HG03469 (cell line): ENCODE measurements around the gene IL36B.
"Not testable (repeated sequence)": the region's sequence is repeated elsewhere in the genome, so short reads cannot be mapped to it uniquely, and the experiment has no call there.

ENCODE experiments used
- ATAC-seq: cut with Tn5 transposase; IDR thresholded peaks from one replicate; pipeline ENCODE4 v1.9.1; 2021; ENCODE audit warnings: mild to moderate bottlenecking, moderate library complexity, moderate number of reproducible peaks; ENCODE audit not compliant: unreplicated experiment

The IL36B gene

DNA sequence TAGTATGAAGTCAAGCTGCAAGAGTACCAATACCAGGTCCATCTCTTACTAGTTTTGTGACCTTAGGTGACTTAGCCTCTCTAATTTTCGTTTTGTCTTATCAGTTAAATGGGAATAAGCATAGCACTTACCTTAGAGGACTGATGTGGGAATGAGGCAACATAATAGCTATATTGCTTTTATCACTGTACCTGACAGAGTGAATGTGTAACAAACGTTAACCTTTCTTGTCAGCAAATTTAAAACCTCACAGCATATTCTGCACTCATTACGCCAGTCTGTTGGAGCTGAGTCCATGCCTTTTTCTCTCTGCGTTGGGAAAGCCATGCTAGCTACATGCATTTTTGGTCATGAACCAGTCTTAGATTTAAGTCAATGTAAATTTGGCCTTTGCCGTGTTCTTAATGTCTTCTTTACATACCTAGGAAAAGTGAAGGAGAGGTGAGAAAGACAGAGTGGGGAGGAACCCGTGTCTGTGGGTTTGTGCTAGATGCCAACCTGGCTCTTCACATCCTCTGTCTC, at the start of gene IL36B:
TSS of gene IL36B (minus strand) at position 472 of the 522 bp plus-strand sequence.
- no peak for ATAC-seq

- ATAC-seq: no peak
Measured at GRCh38 chr2:113102133-113102532, 49.5 kb upstream of the IL36B start.

DNA sequence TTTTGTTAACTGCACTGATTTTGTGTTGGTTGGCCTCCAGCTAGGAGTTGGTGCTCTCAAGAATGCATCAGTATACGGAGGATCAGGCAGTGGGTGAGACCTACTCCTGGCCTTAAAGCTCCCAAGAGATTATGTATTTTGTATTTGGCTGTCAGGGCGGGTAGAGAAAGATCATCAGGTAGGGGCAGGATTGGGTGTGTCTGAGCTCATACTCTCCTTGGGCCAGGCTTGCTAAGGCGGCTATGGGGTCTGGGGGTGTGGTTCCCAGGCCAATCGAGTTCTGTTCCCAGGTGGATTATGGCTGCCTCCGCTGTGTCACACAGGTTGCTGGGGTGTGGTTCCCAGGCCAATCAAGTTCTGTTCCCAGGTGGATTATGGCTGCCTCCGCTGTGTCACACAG, 45.9 kb upstream of the IL36B start:
- ATAC-seq: no peak

GRCh38 chr2:113098041-113098440, 45.4 kb upstream of the IL36B start:
- ATAC-seq: no peak

- not testable (repeated sequence) for ATAC-seq
Measured at GRCh38 chr2:113096842-113097618, 44.4 kb upstream of the IL36B start.

- not testable (repeated sequence) for ATAC-seq
Measured at GRCh38 chr2:113096306-113096705, 43.6 kb upstream of the IL36B start.

DNA sequence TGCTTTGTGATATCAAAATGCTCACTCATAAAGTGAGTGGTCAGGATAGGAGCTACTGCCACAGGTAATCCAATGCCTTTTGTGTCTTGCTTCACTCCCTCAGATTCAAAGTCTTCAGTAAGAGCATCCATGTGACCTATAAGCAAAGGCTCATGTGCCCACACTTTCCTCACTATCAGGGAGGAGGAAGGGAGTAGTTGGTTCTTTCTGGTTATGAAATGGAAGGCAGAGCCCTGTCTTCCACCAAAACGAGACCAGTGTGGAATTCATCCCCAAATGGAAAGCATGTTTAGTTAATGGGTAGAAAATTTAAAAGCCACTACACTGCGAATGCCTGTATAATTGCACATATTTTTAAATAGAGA, 40.9 kb upstream of the IL36B start:
- ATAC-seq: no peak

GRCh38 chr2:113092864-113093612, 40.4 kb upstream of the IL36B start:
- ATAC-seq: no peak

DNA sequence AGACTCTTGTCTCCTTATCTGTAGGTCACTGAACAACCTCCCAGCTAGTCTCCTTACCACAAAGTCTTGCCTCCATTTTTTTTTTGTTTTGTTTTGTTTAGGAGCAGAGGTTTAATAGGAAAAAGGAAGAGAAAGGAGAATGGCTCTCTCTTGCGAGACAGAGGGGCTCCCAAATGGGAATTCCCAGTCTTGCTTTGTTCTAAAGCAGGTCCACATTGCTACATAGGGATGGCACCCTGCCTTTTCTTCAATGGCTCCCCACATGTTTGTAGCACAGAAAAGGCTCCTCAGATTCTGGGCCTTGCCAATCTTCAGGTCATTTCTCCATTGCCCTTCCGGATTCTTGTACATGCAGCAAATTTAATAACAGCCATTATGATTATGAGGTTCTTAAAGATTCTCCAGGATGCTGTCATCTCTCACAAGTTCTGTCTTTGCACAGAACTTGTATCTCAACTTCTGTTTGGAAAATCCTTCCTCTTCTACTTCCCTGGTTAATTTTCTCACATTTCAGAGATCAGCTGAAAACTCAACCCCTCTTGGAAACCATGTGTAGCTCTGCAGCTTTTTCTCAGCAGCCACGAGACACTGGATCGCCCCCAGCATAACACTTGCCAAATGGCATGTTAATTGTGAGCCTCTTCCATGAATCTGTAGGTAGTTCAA, 38.7 kb upstream of the IL36B start:
- no peak for ATAC-seq

DNA sequence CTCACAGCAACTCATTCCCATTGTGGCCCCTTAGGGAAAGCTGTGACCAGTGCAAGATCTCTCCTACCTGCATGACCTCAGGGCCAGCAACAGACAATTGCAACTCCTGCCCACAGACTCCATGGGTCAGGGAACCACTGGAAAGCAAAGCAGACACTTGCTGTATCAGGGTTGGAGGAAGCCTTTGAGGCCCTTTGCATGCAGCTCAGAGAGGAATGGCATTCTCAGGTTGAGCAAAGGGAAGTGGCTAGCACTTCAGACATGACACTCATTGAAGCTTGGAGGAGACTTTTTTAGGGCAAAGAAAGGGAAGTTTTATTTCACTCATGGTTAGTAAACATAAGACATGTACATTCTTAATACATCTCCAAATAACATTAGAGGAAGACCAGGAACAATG, 37.2 kb upstream of the IL36B start:
- ATAC-seq: no peak

DNA sequence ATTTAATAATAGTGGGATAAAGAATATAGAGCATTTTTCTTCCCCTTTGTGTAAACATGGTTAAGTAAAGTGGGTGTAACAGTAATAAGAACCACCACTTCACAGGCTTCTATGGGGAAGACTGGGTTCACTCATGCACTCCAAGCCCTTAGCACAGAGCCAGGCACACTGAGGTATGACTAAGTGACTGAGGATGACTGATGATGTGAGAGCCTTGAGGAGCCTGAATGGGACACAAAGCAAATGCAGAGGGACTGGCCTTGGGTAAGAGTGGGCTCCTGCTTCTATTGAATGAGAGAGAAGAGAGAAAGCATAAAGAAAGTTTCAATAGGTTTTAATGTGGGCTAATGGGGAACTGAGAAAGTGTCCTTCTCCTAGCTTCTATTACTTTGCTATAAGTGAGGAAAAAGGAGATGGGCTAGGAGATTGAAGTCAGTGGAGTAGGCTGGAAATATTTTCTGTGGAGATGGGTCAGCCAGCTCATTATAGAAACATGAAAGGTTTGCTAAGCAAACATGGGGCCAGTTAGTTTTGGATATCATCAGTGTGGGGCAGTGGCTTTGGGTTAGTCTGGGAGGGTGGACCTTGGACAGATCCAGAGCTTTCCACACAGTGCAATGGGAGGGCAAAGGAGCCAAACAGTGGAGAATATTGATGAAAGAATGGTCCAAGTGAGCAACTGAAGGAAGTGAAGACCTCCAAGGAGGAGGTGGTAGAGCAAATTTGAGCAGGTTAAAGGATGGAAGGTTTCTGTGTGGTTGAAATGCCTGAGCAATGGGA, 35.7 kb upstream of the IL36B start:
- no peak for ATAC-seq

DNA sequence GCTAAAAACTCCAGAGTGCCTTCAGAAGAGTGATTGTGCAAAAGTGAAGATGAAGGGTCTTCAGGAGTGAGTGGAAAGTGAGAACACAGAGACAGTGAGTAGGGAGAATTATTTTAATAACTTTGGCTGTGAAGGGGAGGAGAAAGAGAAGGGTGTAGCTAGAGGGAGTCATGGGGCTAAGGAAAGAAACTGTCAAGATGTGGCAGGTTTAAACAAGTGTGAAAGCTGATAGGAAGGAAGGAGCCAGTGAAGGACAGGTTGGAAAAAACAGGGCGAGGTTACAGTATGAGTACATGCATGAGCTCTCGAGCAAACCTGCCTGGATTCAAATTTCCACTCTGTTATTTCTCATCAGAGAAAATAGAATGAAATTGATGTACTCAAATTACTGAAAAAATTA, 32.9 kb upstream of the IL36B start:
- no peak for ATAC-seq

DNA sequence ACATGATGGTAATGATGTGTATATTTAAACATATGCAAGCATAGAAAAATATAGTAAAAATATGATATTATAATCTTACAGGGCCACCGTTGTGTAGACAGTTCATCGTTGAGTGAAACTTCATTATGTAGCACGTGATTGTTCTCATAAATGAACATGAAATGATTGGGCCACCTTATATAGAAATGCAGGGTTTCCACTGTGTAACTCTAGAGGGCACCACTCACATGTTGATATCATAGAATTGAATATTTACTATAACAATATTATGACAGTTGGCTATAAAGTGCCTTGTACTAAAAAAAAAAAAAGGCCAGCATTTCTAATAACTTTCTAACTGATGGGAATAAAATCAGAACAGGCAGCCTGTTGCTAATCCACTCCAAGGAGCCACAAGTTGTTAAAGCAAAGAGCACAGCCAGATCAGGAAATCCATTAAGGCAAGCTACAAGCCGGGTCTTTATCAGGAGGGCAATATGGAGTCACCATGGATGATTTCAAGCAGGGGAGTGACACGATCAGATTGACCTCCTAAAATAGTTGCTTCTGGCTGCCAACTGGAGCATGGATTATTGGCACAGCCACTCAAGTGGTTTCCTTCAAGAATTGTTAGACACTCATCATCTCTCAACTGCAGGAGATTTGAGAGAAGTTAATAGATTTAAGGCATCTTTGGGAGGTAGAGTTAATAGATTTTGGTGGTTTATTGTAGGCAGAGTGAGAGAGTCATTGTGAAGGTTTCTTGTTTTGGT, 31.8 kb upstream of the IL36B start:
- ATAC-seq: no peak

- ATAC-seq: no peak
Measured at GRCh38 chr2:113083296-113083695, 30.6 kb upstream of the IL36B start.

GRCh38 chr2:113081488-113082210, 29.0 kb upstream of the IL36B start:
- ATAC-seq: no peak

- ATAC-seq: no peak
Measured at GRCh38 chr2:113080134-113080533, 27.5 kb upstream of the IL36B start.

GRCh38 chr2:113079131-113079530, 26.5 kb upstream of the IL36B start:
- no peak for ATAC-seq

DNA sequence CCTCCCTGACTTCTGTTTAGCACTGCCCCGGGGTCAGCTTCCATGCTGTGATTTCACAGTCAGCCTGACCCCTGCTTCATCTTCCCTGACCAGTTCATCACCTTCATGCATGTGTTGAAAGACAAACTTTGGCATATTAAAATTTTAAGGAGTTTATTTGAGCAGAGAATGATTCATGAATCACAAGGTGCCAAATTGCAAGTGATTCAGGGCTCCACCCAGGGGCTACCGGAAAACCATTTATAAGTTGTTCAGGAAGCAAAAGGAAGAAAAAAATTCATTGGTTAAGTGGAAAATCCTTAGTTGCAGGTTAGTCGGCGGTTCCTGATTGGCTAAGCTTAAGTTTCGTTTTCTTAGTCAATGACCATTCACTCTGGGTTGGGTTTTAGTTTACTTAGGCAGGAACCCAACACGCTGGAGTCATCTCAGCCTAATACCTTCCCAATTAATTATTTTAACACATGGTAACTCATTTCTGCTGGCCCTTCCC, 25.7 kb upstream of the IL36B start:
- ATAC-seq: no peak

GRCh38 chr2:113077921-113078320, 25.3 kb upstream of the IL36B start:
- ATAC-seq: no peak
